Upper lobe of left lung (tissue), 6 donors: ENCODE measurements around the gene SGMS1. TPM values are rescaled to one million over a fixed set of nuclear protein-coding genes. Genes with fewer than 3 reads are reported as not detected.

Experiments
- ATAC-seq, 2 donors: fragments of 200-7000 bp; cut with Tn5 transposase; one replicate each; pipeline ENCODE4 v1.9.1; 2022; ENCODE audit warnings: mild to moderate bottlenecking in 2 of 2, moderate library complexity in 2 of 2; ENCODE audit not compliant: low FRiP score in 2 of 2
- DNase-seq, 2 donors: peaks; one replicate each; pipeline ENCODE4 v3.0.0-alpha.2; 2019 to 2020
- H3K27ac ChIP-seq, 4 donors: fragments of 200-600 bp; sonication (generic); one replicate each; pipeline ENCODE4 v1.5.1; 2016 to 2019
- H3K27me3 ChIP-seq, 4 donors: fragments of 200-600 bp; sonication (generic); one replicate each; pipeline ENCODE4 v1.5.1; 2017 to 2019
- H3K36me3 ChIP-seq, 4 donors: fragments of 200-600 bp; sonication (generic); one replicate each; pipeline ENCODE4 v1.5.1; 2016 to 2019
- H3K4me1 ChIP-seq, 4 donors: fragments of 200-600 bp; sonication (generic); one replicate each; pipeline ENCODE4 v1.5.1; 2018 to 2019
- H3K4me3 ChIP-seq, 4 donors: fragments of 200-600 bp; sonication (generic); one replicate each; pipeline ENCODE4 v1.5.1; 2017 to 2019; ENCODE audit warnings: mild to moderate bottlenecking in 2 of 4, moderate library complexity in 1 of 4
- H3K9me3 ChIP-seq, 4 donors: fragments of 200-600 bp; sonication (generic); one replicate each; pipeline ENCODE4 v1.5.1; 2018 to 2019
- CTCF ChIP-seq, 6 experiments: fragments of 450-650 bp in 4 of 6; fragments of 200-600 bp in 2 of 6; sonication (generic) in 2 of 6; IDR thresholded peaks; one replicate each; pipeline ENCODE4 v1.5.1; 2016 to 2019; ENCODE audit warnings: antibody characterized with exemption in 6 of 6
- EP300 ChIP-seq, 4 donors: sonication (generic); formaldehyde crosslinking; IDR thresholded peaks; one replicate each; pipeline ENCODE4 v1.5.1; 2017; ENCODE audit warnings: antibody characterized with exemption in 4 of 4, control low read depth in 2 of 4
- POLR2A ChIP-seq, 4 donors: fragments of 450-650 bp; IDR thresholded peaks; one replicate each; pipeline ENCODE4 v1.5.1; 2016 to 2017; ENCODE audit warnings: antibody characterized with exemption in 4 of 4, mild to moderate bottlenecking in 2 of 4
- POLR2AphosphoS5 ChIP-seq, 2 donors: sonication (generic); formaldehyde crosslinking; IDR thresholded peaks; one replicate each; pipeline ENCODE4 v1.5.1; 2017; ENCODE audit warnings: antibody characterized with exemption in 2 of 2
- WGBS, 2 donors: methylation state at CpG; one replicate each; pipeline ENCODE4 v1.1.5; 2017 to 2018; 5-methylcytosine and 5-hydroxymethylcytosine counted together
- total RNA-seq, 6 donors: library from RNA; depleted of rRNA in 4 of 6; stranded (reverse); fragments of >200 nt in 4 of 6; gene quantifications; one replicate each; pipeline versions ENCODE4 v1.1.0 to v1.2.1, GENCODE V29; 2016 to 2021
- donor health status: DM: no; HTN: no; CAD: no; lungs with moderate emphysema.
- donor health status: DM: no; HTN: yes; CAD: no; lungs with severe emphysema.

SGMS1 gene
- total RNA-seq, 6 donors from 2014 or later: 66.7 to 230 (median 173) TPM

GRCh38 chr10:50310560-50311174 is 313.1 kb downstream of the SGMS1 start:
- peak in 1 of 2 donors; percentile 44 for ATAC-seq
- no peak for DNase-seq
- no peaks in the 10 kb centered on the region for H3K9me3 ChIP-seq
- WGBS, 2 donors: 70 to 94% methylated on average over 3 to 4 of the region's 4 CpGs
- no peak overlapping the region for H3K4me3 ChIP-seq
- H3K4me1 ChIP-seq: peaks cover 0 to 7% (median under 1%) of the 10 kb centered on the region in 4 donors
- peaks cover 4 to 52% (median 29%) of the 10 kb centered on the region in 4 donors for H3K36me3 ChIP-seq
- no peaks in the 10 kb centered on the region for H3K27me3 ChIP-seq
- no peak overlapping the region for H3K27ac ChIP-seq
- TF ChIP-seq POLR2A (IDR thresholded peaks at IDR 0.05): no peak
- TF ChIP-seq CTCF (IDR thresholded peaks at IDR 0.05): peak in 4 of 6 experiments; percentile 14 to 38 (median 24)

GRCh38 chr10:50309342-50309741 is 314.4 kb downstream of the SGMS1 start:
- TF ChIP-seq CTCF (IDR thresholded peaks at IDR 0.05): no peak
- no peak for TF ChIP-seq POLR2AphosphoS5 (IDR thresholded peaks at IDR 0.05)
- no peak for TF ChIP-seq EP300 (IDR thresholded peaks at IDR 0.05)
- TF ChIP-seq POLR2A (IDR thresholded peaks at IDR 0.05): no peak
- Histone ChIP-seq H3K4me3 (no peak overlapping the region), H3K9me3 (no peaks in the 10 kb centered on the region), H3K36me3 (peaks cover 4 to 56% (median 29%) of the 10 kb centered on the region in 4 donors), H3K27ac (no peak overlapping the region), H3K4me1 (no peaks in the 10 kb centered on the region), H3K27me3 (no peaks in the 10 kb centered on the region)
- DNase-seq (no peak), ATAC-seq (no peak)
- 88 to 95% methylated on average over 4 of the region's 4 CpGs for WGBS, 2 donors

- TF ChIP-seq POLR2A (IDR thresholded peaks at IDR 0.05) (no peak), POLR2AphosphoS5 (IDR thresholded peaks at IDR 0.05) (no peak), CTCF (IDR thresholded peaks at IDR 0.05) (no peak), EP300 (IDR thresholded peaks at IDR 0.05) (no peak)
Observed at GRCh38 chr10:50304660-50305059, 319.1 kb downstream of the SGMS1 start.

GRCh38 chr10:50299948-50300669 is 323.6 kb downstream of the SGMS1 start:
- Histone ChIP-seq H3K4me1 (no peaks in the 10 kb centered on the region), H3K4me3 (no peak overlapping the region), H3K9me3 (no peaks in the 10 kb centered on the region), H3K36me3 (peaks cover 0 to 2% (median 0%) of the 10 kb centered on the region in 4 donors), H3K27ac (no peak overlapping the region), H3K27me3 (no peaks in the 10 kb centered on the region)
- no peak for DNase-seq
- no peak for ATAC-seq
- TF ChIP-seq POLR2A (IDR thresholded peaks at IDR 0.05) (no peak), CTCF (IDR thresholded peaks at IDR 0.05) (no peak), EP300 (IDR thresholded peaks at IDR 0.05) (no peak), POLR2AphosphoS5 (IDR thresholded peaks at IDR 0.05) (no peak)
- 90 to 95% methylated on average over 1 of the region's 1 CpG for WGBS, 2 donors

More at GRCh38 chr10:50304660-50305059, 319.1 kb downstream of the SGMS1 start:
- ATAC-seq (no peak), DNase-seq (no peak)
- Histone ChIP-seq H3K9me3 (no peaks in the 10 kb centered on the region), H3K27ac (no peak overlapping the region), H3K4me3 (no peak overlapping the region), H3K36me3 (peaks cover 4 to 38% (median 12%) of the 10 kb centered on the region in 4 donors), H3K4me1 (no peaks in the 10 kb centered on the region), H3K27me3 (no peaks in the 10 kb centered on the region)
- 94 to 95% methylated on average over 8 of the region's 8 CpGs for WGBS, 2 donors
